Measurements from ENCODE around the gene C1orf174. TPM values are rescaled to one million over a fixed set of nuclear protein-coding genes. Genes with fewer than 3 reads are reported as not detected.

The C1orf174 gene
- total RNA-seq, 3 donors from 2014 or later, result 17.6 to 24.9 (median 18.1) TPM

DNA sequence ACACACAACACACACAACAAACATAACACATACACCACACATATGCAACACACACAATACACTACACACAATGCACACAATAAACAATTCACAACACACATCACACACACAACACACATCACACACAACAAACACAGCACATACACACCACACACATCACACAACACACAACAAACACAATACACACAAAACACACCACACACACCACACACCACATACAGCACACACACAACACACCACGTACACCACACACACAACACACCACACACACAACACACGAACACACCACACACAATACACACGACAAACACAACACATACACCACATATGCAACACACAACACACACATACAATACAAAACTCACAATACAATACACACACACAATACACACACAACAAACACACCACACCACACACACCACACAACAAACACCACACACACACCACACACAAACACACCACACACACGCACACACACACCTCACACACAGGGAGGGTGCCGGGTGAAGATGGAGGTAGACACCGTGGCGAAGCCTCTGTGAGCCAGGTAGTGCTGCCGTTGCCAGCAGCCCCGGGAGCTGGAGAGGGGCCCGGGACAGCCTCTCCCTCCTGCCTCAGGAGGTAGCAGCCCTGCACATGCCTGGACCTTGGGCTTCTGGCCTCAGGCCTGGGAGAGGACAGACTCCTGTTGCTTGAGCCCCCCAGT is 30.4 kb upstream of the C1orf174 start:
- TF ChIP-seq, protein P1, sequence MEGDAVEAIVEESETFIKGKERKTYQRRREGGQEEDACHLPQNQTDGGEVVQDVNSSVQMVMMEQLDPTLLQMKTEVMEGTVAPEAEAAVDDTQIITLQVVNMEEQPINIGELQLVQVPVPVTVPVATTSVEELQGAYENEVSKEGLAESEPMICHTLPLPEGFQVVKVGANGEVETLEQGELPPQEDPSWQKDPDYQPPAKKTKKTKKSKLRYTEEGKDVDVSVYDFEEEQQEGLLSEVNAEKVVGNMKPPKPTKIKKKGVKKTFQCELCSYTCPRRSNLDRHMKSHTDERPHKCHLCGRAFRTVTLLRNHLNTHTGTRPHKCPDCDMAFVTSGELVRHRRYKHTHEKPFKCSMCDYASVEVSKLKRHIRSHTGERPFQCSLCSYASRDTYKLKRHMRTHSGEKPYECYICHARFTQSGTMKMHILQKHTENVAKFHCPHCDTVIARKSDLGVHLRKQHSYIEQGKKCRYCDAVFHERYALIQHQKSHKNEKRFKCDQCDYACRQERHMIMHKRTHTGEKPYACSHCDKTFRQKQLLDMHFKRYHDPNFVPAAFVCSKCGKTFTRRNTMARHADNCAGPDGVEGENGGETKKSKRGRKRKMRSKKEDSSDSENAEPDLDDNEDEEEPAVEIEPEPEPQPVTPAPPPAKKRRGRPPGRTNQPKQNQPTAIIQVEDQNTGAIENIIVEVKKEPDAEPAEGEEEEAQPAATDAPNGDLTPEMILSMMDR (IDR thresholded peaks at IDR 0.05), result no peak
- no peak for TF ChIP-seq POLR2AphosphoS5 (IDR thresholded peaks at IDR 0.05)
- TF ChIP-seq POLR2A (IDR thresholded peaks at IDR 0.05), result no peak
- Histone ChIP-seq H3K4me3 (no peak overlapping the region), H3K36me3 (no peaks in the 10 kb centered on the region), H3K4me1 (no peaks in the 10 kb centered on the region), H3K9me3 (peaks cover 0 to 4% of the 10 kb centered on the region in 2 donors), H3K27me3 (peaks cover 0 to 45% of the 10 kb centered on the region in 2 donors), H3K27ac (no peak overlapping the region)
- DNase-seq (ENCODE audit: low spot score in 2 of 2), result no peak
- intact Hi-C loops (cut with DNase I; ENCODE audit: low total_unique reads), result no loop called here

- Histone ChIP-seq H3K4me3 (no peak overlapping the region), H3K27ac (no peak overlapping the region), H3K36me3 (no peaks in the 10 kb centered on the region), H3K4me1 (no peaks in the 10 kb centered on the region), H3K9me3 (no peaks in the 10 kb centered on the region), H3K27me3 (peaks cover 0 to 51% of the 10 kb centered on the region in 2 donors)
- intact Hi-C loops (cut with DNase I; ENCODE audit: low total_unique reads), result no loop called here
- TF ChIP-seq, protein P1 (IDR thresholded peaks at IDR 0.05), result no peak
- no peak for TF ChIP-seq POLR2A (IDR thresholded peaks at IDR 0.05)
- DNase-seq (ENCODE audit: low spot score in 2 of 2), result no peak
These were observed 29.1 kb upstream of the C1orf174 start for GRCh38 chr1:3929126-3929525.

GRCh38 chr1:3928586-3928985 is 28.5 kb upstream of the C1orf174 start:
- no peak for TF ChIP-seq POLR2A (IDR thresholded peaks at IDR 0.05)

DNA sequence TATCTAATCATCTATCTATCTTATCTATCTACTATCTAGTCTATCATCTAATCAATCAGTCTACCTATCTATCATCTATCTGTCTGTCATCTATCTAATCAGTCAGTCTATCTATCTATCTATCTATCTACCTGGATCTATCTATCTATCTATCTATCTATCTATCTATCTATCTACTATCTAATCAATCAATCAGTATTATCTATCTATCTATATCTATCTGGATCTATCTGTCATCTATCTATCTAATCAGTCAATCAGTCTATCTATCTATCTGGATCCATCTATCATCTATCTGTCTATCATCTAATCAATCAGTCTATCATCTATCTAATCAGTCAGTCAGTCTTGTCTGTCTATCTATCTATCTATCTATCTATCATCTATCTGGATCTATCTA is 26.9 kb upstream of the C1orf174 start:
- Histone ChIP-seq H3K4me1 (no peaks in the 10 kb centered on the region), H3K27ac (no peak overlapping the region), H3K36me3 (no peaks in the 10 kb centered on the region), H3K9me3 (no peaks in the 10 kb centered on the region), H3K27me3 (peaks cover 0 to 44% of the 10 kb centered on the region in 2 donors), H3K4me3 (no peak overlapping the region)
- no peak for TF ChIP-seq POLR2A (IDR thresholded peaks at IDR 0.05)
- TF ChIP-seq, protein P1 (IDR thresholded peaks at IDR 0.05), result no peak
- no peak for TF ChIP-seq POLR2AphosphoS5 (IDR thresholded peaks at IDR 0.05)
- DNase-seq (ENCODE audit: low spot score in 2 of 2), result no peak
- intact Hi-C loops (cut with DNase I; ENCODE audit: low total_unique reads), result no loop called here

More at GRCh38 chr1:3928586-3928985, 28.5 kb upstream of the C1orf174 start:
- Histone ChIP-seq H3K9me3 (no peaks in the 10 kb centered on the region), H3K36me3 (no peaks in the 10 kb centered on the region), H3K27me3 (peaks cover 0 to 54% of the 10 kb centered on the region in 2 donors), H3K27ac (no peak overlapping the region), H3K4me3 (no peak overlapping the region), H3K4me1 (no peaks in the 10 kb centered on the region)
- no peak for DNase-seq (ENCODE audit: low spot score in 2 of 2)
- intact Hi-C loops (cut with DNase I; ENCODE audit: low total_unique reads), result no loop called here

DNA sequence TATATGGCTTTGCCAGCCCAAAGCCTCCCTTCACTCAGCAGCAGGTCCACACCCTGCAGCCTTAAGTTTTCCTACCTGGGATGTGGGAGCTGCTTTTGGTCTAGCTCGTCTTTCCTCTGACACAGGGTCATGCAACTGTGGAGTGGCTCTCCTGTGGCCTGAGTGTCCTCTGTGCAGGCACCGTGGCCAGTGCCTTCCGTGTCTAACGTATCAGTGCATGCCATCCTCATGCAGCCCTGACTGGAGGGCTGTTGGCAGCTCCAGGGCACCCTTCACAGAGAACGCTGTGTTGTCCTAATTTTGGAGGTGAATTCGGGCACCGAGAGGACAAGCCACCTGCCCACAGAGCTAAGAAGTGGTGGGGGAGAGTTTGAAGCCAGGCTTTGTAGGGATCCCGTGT is 25.7 kb upstream of the C1orf174 start:
- Histone ChIP-seq H3K27me3 (peaks cover 0 to 32% of the 10 kb centered on the region in 2 donors), H3K4me1 (no peaks in the 10 kb centered on the region), H3K4me3 (no peak overlapping the region), H3K27ac (no peak overlapping the region), H3K9me3 (no peaks in the 10 kb centered on the region), H3K36me3 (no peaks in the 10 kb centered on the region)
- TF ChIP-seq POLR2A (IDR thresholded peaks at IDR 0.05) (no peak), POLR2AphosphoS5 (IDR thresholded peaks at IDR 0.05) (no peak)
- TF ChIP-seq, protein P1 (IDR thresholded peaks at IDR 0.05), result no peak
- intact Hi-C loops (cut with DNase I; ENCODE audit: low total_unique reads), result no loop called here
- DNase-seq (ENCODE audit: low spot score in 2 of 2), result no peak
